K562 (cell line): ENCODE data around the gene DSTYK. TPM values are rescaled to one million over a fixed set of nuclear protein-coding genes. Genes with fewer than 3 reads are reported as not detected.
A peak's percentile ranks its signal among the peaks of the same experiment; 100 is the strongest.

Source experiments
- ASH1L ChIP-seq: fragments of 450-650 bp; IDR thresholded peaks from 2 replicates; pipeline ENCODE4 v1.6.1; 2018; ENCODE audit warnings: borderline replicate concordance, mild to moderate bottlenecking, low read depth; ENCODE audit not compliant: partially characterized antibody
- CEBPB ChIP-seq: fragments of 450-650 bp; IDR thresholded peaks from 2 replicates; pipeline ENCODE4 v1.6.1; 2016; ENCODE audit warnings: missing genetic modification characterization, missing compliant biosample characterization
- CTBP1 ChIP-seq: fragments of 450-650 bp; IDR thresholded peaks from 2 replicates; pipeline ENCODE4 v1.6.1; 2016; ENCODE audit warnings: borderline replicate concordance
- DPF2 ChIP-seq: fragments of 450-650 bp; IDR thresholded peaks from 2 replicates; pipeline ENCODE4 v1.6.1; 2016
- FOXA1 ChIP-seq: fragments of 450-650 bp; IDR thresholded peaks from 2 replicates; pipeline ENCODE4 v1.6.1; 2016; ENCODE audit warnings: mild to moderate bottlenecking, borderline replicate concordance
- GABPB2 ChIP-seq: fragments of 250-450 bp; sonication (Bioruptor Pico); conservative IDR thresholded peaks from 2 replicates; pipeline ENCODE4 v1.5.1; 2021; ENCODE audit warnings: mild to moderate bottlenecking
- GTF2A2 ChIP-seq: IDR thresholded peaks from 2 replicates; pipeline ENCODE4 v1.6.1; 2016; ENCODE audit warnings: mild to moderate bottlenecking, missing genetic modification characterization, missing compliant biosample characterization
- HDAC2 ChIP-seq: fragments of 450-650 bp; IDR thresholded peaks from 2 replicates; pipeline ENCODE4 v1.6.1; 2016; ENCODE audit warnings: mild to moderate bottlenecking
- HDAC8 ChIP-seq: fragments of 450-650 bp; IDR thresholded peaks from 2 replicates; pipeline ENCODE4 v1.6.1; 2016; ENCODE audit warnings: mild to moderate bottlenecking, missing genetic modification characterization, moderate library complexity, missing compliant biosample characterization
- HNRNPLL ChIP-seq: fragments of 200-400 bp; formaldehyde crosslinking; IDR thresholded peaks from 2 replicates; pipeline ENCODE4 v1.6.1; 2017; ENCODE audit warnings: low read length, low read depth, mild to moderate bottlenecking; ENCODE audit not compliant: poor library complexity, severe bottlenecking
- JUND ChIP-seq, 2 experiments: IDR thresholded peaks; 2 replicates in 1 of 2; 3 replicates in 1 of 2; pipeline ENCODE4 v1.6.1; 2011; ENCODE audit warnings: borderline replicate concordance in 2 of 2, low read depth in 2 of 2, low read length in 2 of 2, improper control_type of control experiment in 1 of 2, missing biosample characterization in 1 of 2, missing genetic modification characterization in 1 of 2, missing genetic modification reagents in 1 of 2
- MYC ChIP-seq, 2 experiments: fragments of 250-450 bp in 1 of 2; sonication (Bioruptor Pico) in 1 of 2; IDR thresholded peaks; 2 replicates each; pipeline versions ENCODE4 v1.5.1 to v1.6.1; 2012 to 2021; ENCODE audit warnings: low read depth in 2 of 2, borderline replicate concordance in 1 of 2, improper control_type of control experiment in 1 of 2, low read length in 1 of 2, mild to moderate bottlenecking in 1 of 2, moderate library complexity in 1 of 2
- NCOA4 ChIP-seq: fragments of 450-650 bp; IDR thresholded peaks from 2 replicates; pipeline ENCODE4 v1.6.1; 2018; ENCODE audit warnings: mild to moderate bottlenecking; ENCODE audit not compliant: partially characterized antibody
- NR1H2 ChIP-seq: sonication (generic); formaldehyde crosslinking; IDR thresholded peaks from 2 replicates; pipeline ENCODE4 v1.4.0; 2020; ENCODE audit warnings: mild to moderate bottlenecking, missing genetic modification reagents
- PURB ChIP-seq: sonication (generic); formaldehyde crosslinking; IDR thresholded peaks from 2 replicates; pipeline ENCODE4 v1.9.0; 2021; ENCODE audit warnings: low read depth, mild to moderate bottlenecking, missing genetic modification reagents
- RBM15 ChIP-seq: fragments of 200-400 bp; formaldehyde crosslinking; IDR thresholded peaks from 2 replicates; pipeline ENCODE4 v1.6.1; 2018; ENCODE audit warnings: mild to moderate bottlenecking, low read length, moderate library complexity; ENCODE audit not compliant: insufficient read depth
- TAF1 ChIP-seq: IDR thresholded peaks from 2 replicates; pipeline ENCODE4 v1.6.1; 2011; ENCODE audit warnings: mild to moderate bottlenecking, low read length, moderate library complexity; ENCODE audit not compliant: insufficient read depth, control insufficient read depth, severe bottlenecking; ENCODE audit errors: extremely low read depth
- TAL1 ChIP-seq: fragments of 450-650 bp; IDR thresholded peaks from 2 replicates; pipeline ENCODE4 v1.6.1; 2016; ENCODE audit warnings: mild to moderate bottlenecking
- ZNF146 ChIP-seq: IDR thresholded peaks from one replicate; pipeline ENCODE4 v1.6.1; 2018; ENCODE audit warnings: missing compliant biosample characterization; ENCODE audit not compliant: unreplicated experiment
- ZNF551 ChIP-seq: fragments of 250-450 bp; sonication (Bioruptor Pico); IDR thresholded peaks from 2 replicates; pipeline ENCODE4 v1.5.0; 2021; ENCODE audit warnings: mild to moderate bottlenecking, moderate library complexity
- ZNF696 ChIP-seq: fragments of 250-450 bp; sonication (Bioruptor Pico); conservative IDR thresholded peaks from 2 replicates; pipeline ENCODE4 v1.4.0; 2020; ENCODE audit warnings: mild to moderate bottlenecking, moderate library complexity
- polyA plus RNA-seq, 8 experiments: library from polyadenylated mRNA; depleted of rRNA in 4 of 8; stranded (reverse) in 5 of 8; unstranded in 3 of 8; fragments of >200 nt; fragmentation: Nextera tagmentation in 2 of 8; fragmentation: Illumina TruSeq in 1 of 8; extraction: Ambion mirVana in 2 of 8; extraction: Trizol in 1 of 8; gene quantifications; 2 replicates each; pipeline versions ENCODE4 v1.2.1 to v1.2.3, GENCODE V29; 2011 to 2014; ENCODE audit warnings: inconsistent platforms in 1 of 8, missing spikeins in 1 of 8
- total RNA-seq, 7 experiments: library from RNA; depleted of rRNA in 6 of 7; stranded (reverse); fragments of >200 nt in 6 of 7; fragmentation: Illumina TruSeq in 2 of 7; extraction: Trizol in 2 of 7; gene quantifications; 2 replicates each; pipeline versions ENCODE4 v1.2.1 to v1.2.3, GENCODE V29; 2011 to 2021; ENCODE audit warnings: low replicate concordance in 1 of 7
- TF ChIP-seq, protein P1 (sequence below): fragments of 450-650 bp; IDR thresholded peaks from 2 replicates; pipeline ENCODE4 v1.6.1; 2016; ENCODE audit warnings: borderline replicate concordance
- TF ChIP-seq, protein P2 (sequence below): sonication (generic); formaldehyde crosslinking; IDR thresholded peaks from 2 replicates; pipeline ENCODE4 v1.8.1; 2023; ENCODE audit warnings: mild to moderate bottlenecking, missing genetic modification reagents, moderate library complexity

DSTYK gene
- total and polyA plus RNA-seq, 9 of the 15 experiments (the other 6 are each of a cell fraction or from before 2014, with no cell fraction given): 4.2 to 7.1 (median 6.2) TPM

DNA sequence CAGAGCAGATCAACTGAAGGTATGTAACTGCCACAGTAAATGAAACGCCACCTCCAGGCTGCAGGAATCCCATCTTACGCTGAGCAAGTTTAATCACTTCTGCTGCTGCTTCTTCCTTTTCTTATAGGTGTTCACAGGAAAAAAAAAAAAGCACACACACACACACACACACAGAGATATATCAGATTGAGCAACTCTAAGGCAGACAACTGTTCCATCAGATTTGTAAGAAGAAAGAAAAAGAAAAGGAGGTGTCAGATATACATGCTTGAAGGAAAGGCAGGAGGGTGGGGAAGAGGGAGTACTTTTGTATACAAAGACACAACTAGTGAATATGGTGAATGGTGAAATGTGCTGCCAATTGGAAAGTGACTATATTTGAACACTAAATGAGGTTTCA, 28.6 kb downstream of the DSTYK start (continued):
- TF ChIP-seq, protein P1, sequence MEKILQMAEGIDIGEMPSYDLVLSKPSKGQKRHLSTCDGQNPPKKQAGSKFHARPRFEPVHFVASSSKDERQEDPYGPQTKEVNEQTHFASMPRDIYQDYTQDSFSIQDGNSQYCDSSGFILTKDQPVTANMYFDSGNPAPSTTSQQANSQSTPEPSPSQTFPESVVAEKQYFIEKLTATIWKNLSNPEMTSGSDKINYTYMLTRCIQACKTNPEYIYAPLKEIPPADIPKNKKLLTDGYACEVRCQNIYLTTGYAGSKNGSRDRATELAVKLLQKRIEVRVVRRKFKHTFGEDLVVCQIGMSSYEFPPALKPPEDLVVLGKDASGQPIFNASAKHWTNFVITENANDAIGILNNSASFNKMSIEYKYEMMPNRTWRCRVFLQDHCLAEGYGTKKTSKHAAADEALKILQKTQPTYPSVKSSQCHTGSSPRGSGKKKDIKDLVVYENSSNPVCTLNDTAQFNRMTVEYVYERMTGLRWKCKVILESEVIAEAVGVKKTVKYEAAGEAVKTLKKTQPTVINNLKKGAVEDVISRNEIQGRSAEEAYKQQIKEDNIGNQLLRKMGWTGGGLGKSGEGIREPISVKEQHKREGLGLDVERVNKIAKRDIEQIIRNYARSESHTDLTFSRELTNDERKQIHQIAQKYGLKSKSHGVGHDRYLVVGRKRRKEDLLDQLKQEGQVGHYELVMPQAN: no peak
- TF ChIP-seq ZNF146 (CRISPR knock-in tag) (no peak), TAF1 (no peak), HNRNPLL (no peak), CTBP1 (0 out of 2 replicates have a peak, but pooled peaks have one; percentile 15), JUND (IDR thresholded peaks at IDR 0.05; ENCODE audit: borderline replicate concordance, low read depth, low read length) (no peak), JUND (tag; IDR thresholded peaks at IDR 0.05; ENCODE audit: borderline replicate concordance, low read depth, low read length) (no peak), CEBPB (peak; percentile 86), HDAC8 (no peak), DPF2 (peak; percentile 20; the same call in 1 of the 2 replicates), NCOA4 (no peak), HDAC2 (no peak), PURB (CRISPR knock-in tag) (no peak), RBM15 (no peak), ASH1L (no peak), GTF2A2 (no peak), TAL1 (0 out of 2 replicates have a peak, but pooled peaks have one; percentile 8), MYC (IDR thresholded peaks at IDR 0.05; ENCODE audit: low read depth, low read length) (no peak), MYC (CRISPR knock-in tag; IDR thresholded peaks at IDR 0.05; ENCODE audit: borderline replicate concordance, low read depth) (no peak), ZNF696 (CRISPR knock-in tag) (no peak), ZNF551 (no peak), GABPB2 (CRISPR knock-in tag) (no peak), FOXA1 (no peak), NR1H2 (CRISPR knock-in tag) (no peak)
- TF ChIP-seq, protein P2, sequence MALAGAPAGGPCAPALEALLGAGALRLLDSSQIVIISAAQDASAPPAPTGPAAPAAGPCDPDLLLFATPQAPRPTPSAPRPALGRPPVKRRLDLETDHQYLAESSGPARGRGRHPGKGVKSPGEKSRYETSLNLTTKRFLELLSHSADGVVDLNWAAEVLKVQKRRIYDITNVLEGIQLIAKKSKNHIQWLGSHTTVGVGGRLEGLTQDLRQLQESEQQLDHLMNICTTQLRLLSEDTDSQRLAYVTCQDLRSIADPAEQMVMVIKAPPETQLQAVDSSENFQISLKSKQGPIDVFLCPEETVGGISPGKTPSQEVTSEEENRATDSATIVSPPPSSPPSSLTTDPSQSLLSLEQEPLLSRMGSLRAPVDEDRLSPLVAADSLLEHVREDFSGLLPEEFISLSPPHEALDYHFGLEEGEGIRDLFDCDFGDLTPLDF (CRISPR knock-in tag): no peak
